WTC11 (cell line): Measurements from ENCODE around the gene TIMP2. TPM values are rescaled to one million over a fixed set of nuclear protein-coding genes. Genes with fewer than 3 reads are reported as not detected.

ENCODE experiments used
- ATAC-seq: fragments of 200-7000 bp; cut with Tn5 transposase; 2 replicates; pipeline ENCODE4 v1.10.0; 2021; ENCODE audit warnings: mild to moderate bottlenecking, moderate library complexity
- CTCF ChIA-PET: fragments of 300-600 bp; sonication (Branson Sonifier 250); formaldehyde crosslinking; loops from one replicate; lab custom pipeline; 2021; ENCODE audit warnings: antibody characterized with exemption; lab: Charles Lee
- POLR2A ChIA-PET: fragments of 350-600 bp; sonication (Branson Sonifier 250); formaldehyde crosslinking; loops from one replicate; lab custom pipeline; 2021; ENCODE audit warnings: antibody characterized with exemption; lab: Charles Lee
- DNase-seq: peaks from one replicate; pipeline ENCODE4 v3.0.0; 2021; ENCODE audit warnings: low spot score
- H3K27ac Mint-ChIP-seq: 2 replicates; pipeline ENCODE4 v1.8.0; 2021; ENCODE audit warnings: mixed read lengths
- H3K27me3 Mint-ChIP-seq: 2 replicates; pipeline ENCODE4 v1.8.0; 2021; ENCODE audit warnings: low read depth, mild to moderate bottlenecking, moderate library complexity, mixed read lengths
- H3K36me3 Mint-ChIP-seq: 2 replicates; pipeline ENCODE4 v1.8.0; 2021; ENCODE audit warnings: mixed read lengths
- H3K4me1 Mint-ChIP-seq: 2 replicates; pipeline ENCODE4 v1.8.0; 2022; ENCODE audit warnings: mixed read lengths
- H3K4me3 Mint-ChIP-seq: 2 replicates; pipeline ENCODE4 v1.8.0; 2021; ENCODE audit warnings: mild to moderate bottlenecking, moderate library complexity, mixed read lengths
- H3K9me3 Mint-ChIP-seq: 2 replicates; pipeline ENCODE4 v1.8.0; 2021; ENCODE audit warnings: mixed read lengths
- CTCF ChIP-seq: fragments of 200-600 bp; IDR thresholded peaks from 2 replicates; pipeline ENCODE4 v1.8.0; 2022; ENCODE audit warnings: antibody characterized with exemption
- ESRRA ChIP-seq: sonication (generic); formaldehyde crosslinking; IDR thresholded peaks from 2 replicates; pipeline ENCODE4 v1.8.1; 2022; ENCODE audit warnings: mild to moderate bottlenecking, missing genetic modification reagents, borderline replicate concordance
- FOXP1 ChIP-seq: sonication (generic); formaldehyde crosslinking; IDR thresholded peaks from 2 replicates; pipeline ENCODE4 v1.8.0; 2022; ENCODE audit warnings: missing genetic modification reagents, mild to moderate bottlenecking, moderate library complexity, borderline replicate concordance
- GABPB1 ChIP-seq: sonication (generic); formaldehyde crosslinking; IDR thresholded peaks from 2 replicates; pipeline ENCODE4 v1.8.1; 2023; ENCODE audit warnings: mild to moderate bottlenecking, missing genetic modification reagents
- NR3C1 ChIP-seq: sonication (generic); formaldehyde crosslinking; conservative IDR thresholded peaks from 2 replicates; pipeline ENCODE4 v1.8.1; 2023; ENCODE audit warnings: low read depth, mild to moderate bottlenecking, missing genetic modification reagents
- SP1 ChIP-seq: sonication (generic); formaldehyde crosslinking; conservative IDR thresholded peaks from 2 replicates; pipeline ENCODE4 v1.8.1; 2022; ENCODE audit warnings: missing genetic modification reagents
- TCF7 ChIP-seq: sonication (generic); formaldehyde crosslinking; IDR thresholded peaks from 2 replicates; pipeline ENCODE4 v1.8.0; 2022; ENCODE audit warnings: mild to moderate bottlenecking, low read depth, missing genetic modification reagents, moderate library complexity
- TEAD4 ChIP-seq: sonication (generic); formaldehyde crosslinking; IDR thresholded peaks from 2 replicates; pipeline ENCODE4 v1.8.0; 2022; ENCODE audit warnings: mild to moderate bottlenecking, missing genetic modification reagents
- TP53 ChIP-seq: sonication (generic); formaldehyde crosslinking; IDR thresholded peaks from 2 replicates; pipeline ENCODE4 v1.8.1; 2023; ENCODE audit warnings: mild to moderate bottlenecking, missing genetic modification reagents
- ZNF138 ChIP-seq: sonication (generic); formaldehyde crosslinking; conservative IDR thresholded peaks from 2 replicates; pipeline ENCODE4 v1.8.1; 2022; ENCODE audit warnings: mild to moderate bottlenecking, moderate library complexity, missing genetic modification reagents
- ZNF232 ChIP-seq: sonication (generic); formaldehyde crosslinking; IDR thresholded peaks from 2 replicates; pipeline ENCODE4 v1.8.0; 2022; ENCODE audit warnings: mild to moderate bottlenecking, missing genetic modification reagents
- ZNF416 ChIP-seq: fragments of 250-450 bp; sonication (Bioruptor Pico); IDR thresholded peaks from 2 replicates; pipeline ENCODE4 v1.9.0; 2021; ENCODE audit warnings: mild to moderate bottlenecking, inconsistent platforms
- ZNF423 ChIP-seq: fragments of 250-450 bp; sonication (Bioruptor Pico); IDR thresholded peaks from 2 replicates; pipeline ENCODE4 v2.1.2; 2022; ENCODE audit warnings: mild to moderate bottlenecking, moderate library complexity
- total RNA-seq: library from RNA; stranded (reverse); gene quantifications from 3 replicates; pipeline ENCODE4 v1.2.3, GENCODE V29; 2021
- TF ChIP-seq, protein P1 (sequence below): sonication (generic); formaldehyde crosslinking; IDR thresholded peaks from 2 replicates; pipeline ENCODE4 v1.8.1; 2023; ENCODE audit warnings: mild to moderate bottlenecking, missing genetic modification reagents, moderate library complexity
- TF ChIP-seq, protein P2 (sequence below): sonication (generic); formaldehyde crosslinking; IDR thresholded peaks from 2 replicates; pipeline ENCODE4 v1.8.1; 2023; ENCODE audit warnings: mild to moderate bottlenecking, missing genetic modification reagents
- TF ChIP-seq, protein P3 (sequence below): sonication (generic); formaldehyde crosslinking; IDR thresholded peaks from 2 replicates; pipeline ENCODE4 v1.8.0; 2023; ENCODE audit warnings: missing genetic modification reagents, mild to moderate bottlenecking, borderline replicate concordance

The TIMP2 gene
- total RNA-seq, 1 experiment from 2014 or later, result 37.1 TPM

- ATAC-seq (peak; percentile 48), DNase-seq (peak; percentile 87)
- H3K9me3 Mint-ChIP-seq, result no peaks in the 10 kb centered on the region
- peak overlapping the region; percentile 75 for H3K27ac Mint-ChIP-seq
- TF ChIP-seq ZNF423 (peak; percentile 59; the same call in 1 of the 2 replicates), SP1 (CRISPR knock-in tag) (no peak), CTCF (peak; percentile 75), FOXP1 (CRISPR knock-in tag) (0 out of 2 replicates have a peak, but pooled peaks have one; percentile 43), TP53 (CRISPR knock-in tag) (no peak)
- TF ChIP-seq, protein P1, sequence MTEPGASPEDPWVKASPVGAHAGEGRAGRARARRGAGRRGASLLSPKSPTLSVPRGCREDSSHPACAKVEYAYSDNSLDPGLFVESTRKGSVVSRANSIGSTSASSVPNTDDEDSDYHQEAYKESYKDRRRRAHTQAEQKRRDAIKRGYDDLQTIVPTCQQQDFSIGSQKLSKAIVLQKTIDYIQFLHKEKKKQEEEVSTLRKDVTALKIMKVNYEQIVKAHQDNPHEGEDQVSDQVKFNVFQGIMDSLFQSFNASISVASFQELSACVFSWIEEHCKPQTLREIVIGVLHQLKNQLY, result no peak
- H3K36me3 Mint-ChIP-seq, result peaks cover 4% of the 10 kb centered on the region; the same call in 1 of the 2 replicates
- peaks cover 24% of the 10 kb centered on the region for H3K4me1 Mint-ChIP-seq
- POLR2A ChIA-PET, result interaction anchor here (2.2 kb wide), 1 partner anchor 105 kb away, joined by 6 read pairs; no protein-coding TSS in a partner anchor
- CTCF ChIA-PET, result interaction anchor here (0.6 to 8.3 kb wide), 36 partner anchors 9 to 688 kb away, joined by 3 to 95 read pairs (median 4); partner anchors contain the start of gene LGALS3BP
- no peaks in the 10 kb centered on the region; the same call in 1 of the 2 replicates for H3K27me3 Mint-ChIP-seq
- H3K4me3 Mint-ChIP-seq, result no peak overlapping the region
Observed at GRCh38 chr17:78970834-78971755, 45.9 kb upstream of the TIMP2 start.

- no peak for DNase-seq
- ATAC-seq, result no peak
- no peaks in the 10 kb centered on the region for H3K9me3 Mint-ChIP-seq
- H3K4me1 Mint-ChIP-seq, result peaks cover 15% of the 10 kb centered on the region
- H3K4me3 Mint-ChIP-seq, result no peak overlapping the region
- H3K27me3 Mint-ChIP-seq, result no peaks in the 10 kb centered on the region; the same call in 1 of the 2 replicates
- H3K36me3 Mint-ChIP-seq, result peaks cover 4% of the 10 kb centered on the region; the same call in 1 of the 2 replicates
- POLR2A ChIA-PET, result interaction anchor here (0.6 kb wide), 1 partner anchor 326 kb away, joined by 5 read pairs; no protein-coding TSS in a partner anchor
- no peak overlapping the region for H3K27ac Mint-ChIP-seq
- TF ChIP-seq, protein P2, sequence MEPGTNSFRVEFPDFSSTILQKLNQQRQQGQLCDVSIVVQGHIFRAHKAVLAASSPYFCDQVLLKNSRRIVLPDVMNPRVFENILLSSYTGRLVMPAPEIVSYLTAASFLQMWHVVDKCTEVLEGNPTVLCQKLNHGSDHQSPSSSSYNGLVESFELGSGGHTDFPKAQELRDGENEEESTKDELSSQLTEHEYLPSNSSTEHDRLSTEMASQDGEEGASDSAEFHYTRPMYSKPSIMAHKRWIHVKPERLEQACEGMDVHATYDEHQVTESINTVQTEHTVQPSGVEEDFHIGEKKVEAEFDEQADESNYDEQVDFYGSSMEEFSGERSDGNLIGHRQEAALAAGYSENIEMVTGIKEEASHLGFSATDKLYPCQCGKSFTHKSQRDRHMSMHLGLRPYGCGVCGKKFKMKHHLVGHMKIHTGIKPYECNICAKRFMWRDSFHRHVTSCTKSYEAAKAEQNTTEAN (CRISPR knock-in tag), result no peak
- no peak for TF ChIP-seq ESRRA (CRISPR knock-in tag)
- TF ChIP-seq ZNF232 (CRISPR knock-in tag), result no peak
- no peak for TF ChIP-seq NR3C1 (CRISPR knock-in tag)
- TF ChIP-seq TEAD4 (CRISPR knock-in tag), result no peak
- no peak for TF ChIP-seq ZNF138 (CRISPR knock-in tag)
- TF ChIP-seq ZNF416 (CRISPR knock-in tag), result no peak
- no peak for TF ChIP-seq TCF7
- TF ChIP-seq GABPB1 (CRISPR knock-in tag), result no peak
- CTCF ChIA-PET, result interaction anchor here (1.5 to 8.3 kb wide), 4 partner anchors 10 to 103 kb away, joined by 5 to 95 read pairs (median 10); partner anchors contain the start of gene LGALS3BP
Observed at GRCh38 chr17:78969865-78970264, 44.7 kb upstream of the TIMP2 start.

DNA sequence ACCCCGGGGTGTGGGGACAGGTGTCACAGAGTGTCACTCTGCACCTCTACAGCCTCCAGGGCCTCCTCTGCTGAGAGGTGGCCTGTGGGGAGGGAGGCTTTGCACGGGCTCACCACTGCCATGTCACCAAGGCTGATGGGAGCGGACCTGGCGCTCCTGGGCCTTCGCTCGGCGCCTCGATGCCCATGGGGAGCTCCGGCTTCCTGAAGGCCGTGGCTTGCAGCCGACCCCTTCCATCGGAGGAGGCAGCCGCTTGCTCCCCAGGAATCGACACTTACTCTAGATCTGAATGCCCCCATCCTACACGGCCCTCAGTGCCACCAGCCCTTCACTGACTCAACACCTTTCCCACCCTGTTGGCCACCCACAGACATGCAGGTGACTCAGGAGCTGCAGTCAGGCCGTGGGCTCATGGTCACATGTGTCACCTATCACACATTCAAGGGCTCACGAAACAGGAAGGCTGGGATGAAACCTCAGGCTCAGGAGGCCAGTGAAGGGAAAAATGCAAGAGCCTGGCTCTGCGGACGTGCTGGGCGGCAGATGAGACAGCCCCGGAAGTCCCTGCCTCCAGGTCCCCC, 42.7 kb upstream of the TIMP2 start:
- TF ChIP-seq, protein P3, sequence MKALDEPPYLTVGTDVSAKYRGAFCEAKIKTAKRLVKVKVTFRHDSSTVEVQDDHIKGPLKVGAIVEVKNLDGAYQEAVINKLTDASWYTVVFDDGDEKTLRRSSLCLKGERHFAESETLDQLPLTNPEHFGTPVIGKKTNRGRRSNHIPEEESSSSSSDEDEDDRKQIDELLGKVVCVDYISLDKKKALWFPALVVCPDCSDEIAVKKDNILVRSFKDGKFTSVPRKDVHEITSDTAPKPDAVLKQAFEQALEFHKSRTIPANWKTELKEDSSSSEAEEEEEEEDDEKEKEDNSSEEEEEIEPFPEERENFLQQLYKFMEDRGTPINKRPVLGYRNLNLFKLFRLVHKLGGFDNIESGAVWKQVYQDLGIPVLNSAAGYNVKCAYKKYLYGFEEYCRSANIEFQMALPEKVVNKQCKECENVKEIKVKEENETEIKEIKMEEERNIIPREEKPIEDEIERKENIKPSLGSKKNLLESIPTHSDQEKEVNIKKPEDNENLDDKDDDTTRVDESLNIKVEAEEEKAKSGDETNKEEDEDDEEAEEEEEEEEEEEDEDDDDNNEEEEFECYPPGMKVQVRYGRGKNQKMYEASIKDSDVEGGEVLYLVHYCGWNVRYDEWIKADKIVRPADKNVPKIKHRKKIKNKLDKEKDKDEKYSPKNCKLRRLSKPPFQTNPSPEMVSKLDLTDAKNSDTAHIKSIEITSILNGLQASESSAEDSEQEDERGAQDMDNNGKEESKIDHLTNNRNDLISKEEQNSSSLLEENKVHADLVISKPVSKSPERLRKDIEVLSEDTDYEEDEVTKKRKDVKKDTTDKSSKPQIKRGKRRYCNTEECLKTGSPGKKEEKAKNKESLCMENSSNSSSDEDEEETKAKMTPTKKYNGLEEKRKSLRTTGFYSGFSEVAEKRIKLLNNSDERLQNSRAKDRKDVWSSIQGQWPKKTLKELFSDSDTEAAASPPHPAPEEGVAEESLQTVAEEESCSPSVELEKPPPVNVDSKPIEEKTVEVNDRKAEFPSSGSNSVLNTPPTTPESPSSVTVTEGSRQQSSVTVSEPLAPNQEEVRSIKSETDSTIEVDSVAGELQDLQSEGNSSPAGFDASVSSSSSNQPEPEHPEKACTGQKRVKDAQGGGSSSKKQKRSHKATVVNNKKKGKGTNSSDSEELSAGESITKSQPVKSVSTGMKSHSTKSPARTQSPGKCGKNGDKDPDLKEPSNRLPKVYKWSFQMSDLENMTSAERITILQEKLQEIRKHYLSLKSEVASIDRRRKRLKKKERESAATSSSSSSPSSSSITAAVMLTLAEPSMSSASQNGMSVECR, result no peak
- H3K27ac Mint-ChIP-seq, result no peak overlapping the region
- DNase-seq (no peak), ATAC-seq (no peak)
- no peaks in the 10 kb centered on the region; the same call in 1 of the 2 replicates for H3K27me3 Mint-ChIP-seq
- POLR2A ChIA-PET, result no interaction called here
- peaks cover 4% of the 10 kb centered on the region; the same call in 1 of the 2 replicates for H3K36me3 Mint-ChIP-seq
- CTCF ChIA-PET, result interaction anchor here (1.8 kb wide), 1 partner anchor 59 kb away, joined by 4 read pairs; no protein-coding TSS in a partner anchor
- no peaks in the 10 kb centered on the region for H3K9me3 Mint-ChIP-seq
- no peak overlapping the region for H3K4me3 Mint-ChIP-seq
- H3K4me1 Mint-ChIP-seq, result peaks cover 12% of the 10 kb centered on the region
